HG03442 (cell line): ENCODE measurements around the gene FERD3L.

ENCODE experiments used
- ATAC-seq: cut with Tn5 transposase; IDR thresholded peaks from one replicate; pipeline ENCODE4 v1.9.1; 2021; ENCODE audit warnings: mild to moderate bottlenecking, moderate library complexity; ENCODE audit not compliant: unreplicated experiment

Gene FERD3L

DNA sequence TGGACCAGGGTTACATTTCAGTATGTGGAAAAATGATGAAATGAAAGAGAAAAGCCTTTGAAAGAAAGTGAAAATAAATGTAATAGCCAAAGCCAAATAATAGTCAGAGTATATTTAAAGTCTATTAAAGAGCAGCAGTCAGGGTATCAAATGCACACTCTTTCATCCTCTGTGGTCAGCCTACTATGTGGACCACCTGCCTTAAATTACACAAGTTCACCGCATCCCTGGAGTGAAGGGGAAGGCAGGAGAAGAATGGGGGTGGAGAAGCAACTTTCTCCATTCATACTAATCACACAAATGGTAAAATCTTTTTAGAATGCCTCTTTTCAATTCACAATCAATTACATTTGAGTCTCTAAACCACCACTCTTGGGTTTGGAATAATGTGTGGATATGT, 43.7 kb downstream of the FERD3L start:
- no peak for ATAC-seq

DNA sequence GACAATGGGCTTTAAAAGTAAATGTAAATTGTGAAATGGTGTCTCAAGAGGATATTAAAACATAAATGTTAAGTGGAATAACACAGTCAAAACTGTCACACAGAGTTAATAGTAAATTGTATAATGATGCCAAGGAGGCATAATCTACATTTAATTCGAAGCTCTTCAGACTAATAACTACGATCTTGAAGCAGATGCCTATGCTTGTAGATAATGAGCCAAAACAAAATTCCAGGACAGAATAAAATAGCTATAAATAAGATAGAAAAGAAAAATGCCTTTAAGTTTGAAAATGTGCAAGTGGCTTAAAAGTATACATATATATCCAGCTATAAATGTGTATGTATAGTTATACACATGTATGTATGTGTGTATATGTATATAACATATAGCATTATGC, 45.3 kb downstream of the FERD3L start:
- no peak for ATAC-seq

DNA sequence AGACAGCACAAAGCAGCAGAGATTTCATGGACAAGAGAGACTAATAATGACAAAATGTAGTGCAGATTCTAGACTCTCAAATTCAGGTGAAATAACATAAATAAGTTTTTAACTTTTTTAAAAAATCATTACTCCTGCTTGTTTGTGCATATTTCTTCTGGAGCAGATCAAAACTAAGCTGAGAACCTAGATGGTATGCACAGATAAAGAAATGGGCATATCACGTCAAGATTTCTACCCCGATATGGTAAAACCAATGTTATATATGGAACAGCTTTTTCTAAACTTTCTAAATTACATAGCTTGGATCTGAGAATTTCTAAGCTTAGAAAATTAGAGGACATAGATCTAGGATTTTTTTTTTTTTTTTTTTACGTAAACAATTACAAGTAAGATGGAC, 46.0 kb downstream of the FERD3L start:
- no peak for ATAC-seq

DNA sequence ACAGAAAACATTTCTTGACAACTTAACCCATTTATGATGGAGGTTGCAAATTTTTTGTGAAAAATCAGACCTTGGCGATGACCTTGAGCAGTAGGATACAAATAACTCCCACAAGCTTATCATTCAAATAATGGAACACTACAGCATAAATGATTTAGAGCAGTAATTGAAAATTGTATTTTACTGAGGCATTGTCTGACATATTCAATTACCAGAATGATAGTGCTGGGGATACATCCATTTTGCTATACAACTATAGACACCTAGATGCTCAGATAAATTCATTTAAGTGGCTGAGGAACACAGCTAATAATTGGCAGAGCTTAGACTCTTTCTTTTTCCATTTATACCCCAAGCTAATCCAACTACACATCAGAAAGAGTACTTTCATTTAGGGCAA, 46.7 kb downstream of the FERD3L start:
- ATAC-seq, result no peak

DNA sequence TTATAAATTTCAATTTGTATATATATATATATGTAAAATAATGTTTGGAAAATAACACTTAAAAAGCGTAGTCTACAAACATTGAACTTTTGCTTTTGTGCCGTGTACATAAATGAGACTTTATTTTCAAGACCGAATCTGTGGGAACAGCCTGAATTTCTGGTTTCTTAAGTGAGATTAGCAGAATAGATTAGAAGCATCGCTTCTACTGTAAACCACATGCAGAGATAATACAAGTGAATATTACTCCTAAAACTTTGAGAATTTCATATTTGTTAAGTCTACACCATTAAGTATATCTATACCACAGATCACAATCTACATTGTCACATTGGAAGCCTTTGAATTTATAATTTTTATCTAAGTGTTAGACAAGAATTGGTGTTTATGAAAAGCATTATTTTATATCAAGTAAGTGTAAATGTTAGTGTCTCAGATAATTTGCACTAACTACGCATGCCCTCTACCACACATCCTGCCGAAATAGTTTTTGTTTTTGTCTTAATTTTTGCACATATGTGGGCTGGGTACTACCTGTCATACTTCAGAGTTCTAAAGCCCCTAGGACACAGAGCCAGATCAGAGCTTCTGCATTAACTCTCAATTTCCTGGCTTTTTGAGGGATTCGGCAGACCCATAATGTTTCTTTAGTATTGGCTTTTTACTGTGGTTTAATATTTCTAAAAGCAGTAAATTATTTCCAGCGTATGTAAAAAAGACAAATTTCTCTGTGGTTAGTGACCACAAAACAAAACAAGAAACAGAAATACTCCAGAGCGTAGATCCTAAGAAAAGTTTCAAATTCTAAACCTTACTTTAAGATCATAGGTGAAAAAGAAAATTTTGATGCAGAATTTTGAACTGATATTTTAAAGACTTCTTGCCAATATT, 47.8 kb downstream of the FERD3L start:
- ATAC-seq, result no peak

DNA sequence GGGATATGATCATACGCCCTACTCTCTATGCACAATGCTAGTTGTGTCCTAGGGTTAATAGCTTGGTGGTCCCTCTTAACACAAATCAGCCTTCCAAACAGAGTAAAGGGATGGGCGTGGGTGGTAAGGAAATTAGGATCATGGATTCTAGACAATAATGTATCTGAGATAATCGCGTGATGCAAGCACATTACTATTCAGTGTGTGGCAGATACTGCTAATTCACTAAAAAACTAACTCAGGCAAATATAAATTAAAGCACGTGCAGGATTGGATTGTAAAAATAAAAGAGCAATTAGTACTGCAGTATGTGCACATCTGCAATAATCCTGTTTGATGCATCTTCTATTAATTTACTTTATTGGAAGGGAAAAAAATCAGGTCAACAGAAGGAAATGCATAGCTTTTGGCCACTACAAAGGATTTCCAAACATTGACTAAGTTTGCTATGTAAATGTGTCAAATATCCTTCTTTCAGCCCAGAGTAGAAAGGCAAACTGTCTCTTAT, 49.8 kb downstream of the FERD3L start:
- no peak for ATAC-seq
